ENCODE measurements around the gene COL4A1.

The COL4A1 gene

DNA sequence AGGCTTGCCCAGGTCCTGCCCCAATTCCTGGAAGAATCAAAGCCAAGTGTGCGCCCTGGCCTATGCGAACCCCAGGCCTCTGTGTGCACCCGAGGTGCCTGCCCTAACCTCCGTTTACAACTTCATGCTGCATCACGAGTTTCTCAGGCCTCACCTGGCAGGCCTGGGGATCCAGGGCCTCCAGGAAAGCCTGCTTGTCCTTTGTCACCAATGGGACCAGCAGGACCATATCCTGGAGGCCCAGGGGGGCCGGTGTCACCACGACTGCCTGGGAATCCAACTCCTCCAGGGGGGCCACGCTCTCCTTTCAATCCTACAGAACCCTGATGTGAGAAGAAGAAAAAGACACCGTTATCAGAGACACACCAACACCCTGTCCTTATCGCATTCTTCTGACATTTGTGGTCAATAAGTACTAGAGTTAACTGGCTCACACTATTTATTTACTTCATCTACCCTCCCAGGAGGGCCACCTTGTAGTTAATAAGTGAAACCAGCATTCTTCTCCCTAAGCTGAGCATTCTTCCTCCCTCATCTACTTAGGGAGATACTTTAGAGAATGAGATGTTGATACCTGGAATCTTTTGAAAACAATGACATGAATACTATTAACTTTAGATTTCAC is 120.6 kb downstream of the COL4A1 start:
- DNase-seq = no peak

DNA sequence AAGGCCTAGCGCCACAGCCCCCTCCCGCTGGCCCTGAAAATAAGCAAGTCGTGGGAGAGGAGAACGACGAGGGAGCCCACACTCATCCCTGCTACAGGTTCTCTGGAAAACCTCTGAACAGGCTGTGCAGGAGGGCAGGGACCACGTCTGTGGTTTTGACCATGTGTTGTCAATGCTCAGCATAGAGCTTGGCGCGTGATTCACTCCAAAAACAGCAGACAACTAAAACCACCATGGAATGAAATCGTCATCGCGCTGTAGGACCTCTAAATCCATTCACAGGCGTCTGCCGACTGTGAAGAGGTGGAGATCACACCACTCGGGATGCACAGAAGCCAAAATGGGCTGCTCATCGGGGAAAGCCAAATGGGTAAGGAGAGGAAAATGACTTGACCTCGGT is 121.3 kb downstream of the COL4A1 start:
- DNase-seq = no peak

DNA sequence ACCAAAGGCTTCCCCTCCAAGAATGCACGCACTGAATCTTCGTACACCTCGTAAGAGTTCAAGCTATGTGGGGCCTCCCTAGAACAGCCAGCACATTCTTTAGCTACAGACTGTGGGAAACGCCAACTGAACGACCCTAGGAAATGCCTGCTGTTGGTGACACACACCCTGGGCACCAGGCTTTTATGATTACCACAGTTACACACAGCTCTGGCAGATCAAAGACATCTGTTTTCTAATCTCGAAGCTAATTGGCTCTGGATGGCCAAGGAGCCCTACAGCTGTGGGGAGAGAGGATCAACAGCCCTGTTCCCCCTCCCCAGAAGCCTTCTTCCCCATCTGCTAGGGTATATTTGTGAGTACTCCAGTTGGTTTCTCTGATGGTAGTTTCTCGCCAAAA is 123.0 kb downstream of the COL4A1 start:
- DNase-seq = no peak

DNA sequence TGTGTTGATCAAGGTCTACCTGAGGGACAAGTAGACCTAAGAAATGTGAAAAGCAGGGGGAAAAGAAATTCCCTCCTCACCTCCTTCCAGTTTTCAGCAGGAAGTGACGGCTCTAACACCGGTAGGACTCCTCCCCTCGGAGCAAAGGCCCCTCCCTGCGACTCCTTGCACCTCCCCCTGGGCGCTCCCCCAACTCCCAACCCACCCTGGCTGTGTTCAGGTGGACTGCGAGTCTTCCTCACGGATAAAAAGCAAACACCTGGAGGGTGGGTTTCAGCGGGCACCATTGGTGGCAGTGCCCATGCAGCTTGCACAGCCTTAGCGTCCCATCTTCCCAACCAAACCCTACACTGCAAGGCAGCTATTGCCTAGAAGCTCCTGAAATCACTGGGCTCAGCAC is 124.5 kb downstream of the COL4A1 start:
- no peak for DNase-seq

DNA sequence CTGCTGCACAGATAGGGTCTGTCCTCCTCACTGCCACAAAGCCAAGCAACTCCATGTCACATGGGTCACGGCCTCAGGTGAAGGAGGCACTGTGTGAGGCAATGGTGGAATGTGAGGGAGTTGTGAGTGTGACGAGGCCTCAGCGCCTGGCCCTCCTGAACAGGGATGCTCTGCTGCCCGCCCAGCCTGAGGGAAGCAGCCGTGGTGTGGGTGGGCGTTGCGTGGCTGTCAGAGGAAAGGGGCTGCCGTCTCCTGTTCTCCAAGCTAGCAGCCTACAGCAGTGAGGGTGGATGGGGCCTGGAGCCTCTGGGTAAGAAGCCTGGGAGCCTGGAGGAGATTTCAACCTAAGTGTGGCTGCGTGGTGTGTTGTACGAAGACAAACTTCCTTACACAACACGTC is 125.0 kb downstream of the COL4A1 start:
- DNase-seq = no peak

DNA sequence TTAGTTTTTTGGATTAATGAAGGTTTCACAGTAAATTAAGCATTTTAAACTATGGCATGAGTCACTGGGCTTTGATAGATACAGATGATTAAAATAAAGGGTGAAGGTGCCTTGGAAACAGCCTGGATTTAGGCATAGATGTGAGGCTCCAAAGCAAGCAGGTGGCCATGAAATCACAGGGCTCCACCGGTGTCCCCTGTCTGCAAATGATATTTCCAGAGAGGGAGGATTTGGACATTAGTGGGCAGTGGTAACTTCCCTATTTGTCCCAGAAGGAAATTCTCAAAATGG is 127.2 kb downstream of the COL4A1 start:
- DNase-seq = no peak

DNA sequence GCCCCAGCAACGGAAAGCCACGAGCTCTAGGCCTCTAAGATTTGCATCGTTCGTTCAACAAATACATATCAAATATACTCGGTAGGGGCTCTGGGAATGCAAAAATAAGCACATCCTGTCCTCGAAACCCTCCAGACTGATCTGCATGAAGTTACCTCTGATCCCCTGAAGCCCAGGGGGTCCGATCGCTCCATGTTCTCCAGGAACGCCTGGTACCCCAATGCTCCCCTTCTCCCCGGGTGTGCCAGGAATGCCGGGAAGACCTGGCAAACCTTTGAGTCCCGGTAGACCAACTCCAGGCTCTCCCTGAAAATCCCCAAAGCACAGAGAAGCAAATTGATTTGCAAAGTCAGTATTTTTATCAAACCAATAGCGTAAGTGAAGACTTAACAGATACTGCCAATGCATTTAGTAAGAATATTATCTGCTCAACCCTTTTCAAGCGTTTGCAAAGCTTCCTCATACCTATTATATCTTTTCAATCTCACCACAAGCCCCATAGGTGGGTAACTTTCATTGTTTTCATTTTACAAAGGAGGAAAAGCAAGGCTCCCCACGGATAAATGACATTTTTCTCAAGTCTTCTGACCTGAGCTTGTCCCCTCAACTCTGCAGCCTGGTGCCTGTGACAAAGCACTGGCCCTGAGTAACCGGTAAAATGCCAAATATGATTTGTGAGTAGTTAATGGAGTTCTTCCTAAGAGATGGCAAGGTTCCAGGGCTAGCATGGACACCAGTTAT is 127.7 kb downstream of the COL4A1 start:
- DNase-seq = no peak

DNA sequence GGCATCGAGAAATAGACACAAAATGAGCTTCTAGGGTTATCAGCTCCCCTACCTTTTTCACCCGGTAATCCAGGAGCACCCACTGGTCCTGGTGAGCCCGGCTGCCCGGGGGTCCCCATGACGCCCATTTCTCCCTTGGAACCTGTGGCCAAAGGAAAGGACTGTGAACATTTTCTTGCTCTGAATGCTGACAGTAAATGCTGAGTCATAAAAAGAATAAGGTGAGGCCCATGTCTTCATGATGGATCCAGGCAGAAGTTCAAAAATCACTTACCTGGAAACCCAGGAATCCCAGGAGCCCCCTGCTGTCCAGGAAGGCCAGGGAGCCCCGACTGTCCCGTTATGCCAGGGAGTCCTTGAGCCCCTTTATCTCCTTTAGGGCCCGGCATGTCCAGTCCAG is 129.2 kb downstream of the COL4A1 start:
- DNase-seq = no peak

DNA sequence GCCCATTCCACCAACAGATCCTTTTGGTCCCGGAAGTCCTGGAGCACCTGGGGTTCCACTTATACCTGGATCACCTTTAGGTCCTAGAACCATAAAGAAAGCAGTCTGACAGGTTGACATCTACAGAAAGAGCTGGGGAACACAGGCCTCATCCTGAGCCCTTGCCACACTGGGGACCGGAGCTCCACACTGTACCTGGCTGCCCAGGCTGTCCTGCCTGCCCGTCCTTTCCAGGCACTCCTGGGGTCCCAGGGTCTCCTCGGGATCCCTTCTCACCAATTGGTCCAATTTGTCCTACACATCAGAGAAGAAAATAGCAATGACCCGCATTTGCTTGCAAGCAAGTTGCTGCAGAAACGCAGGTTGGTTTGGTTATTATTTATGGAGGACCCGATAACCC is 130.5 kb downstream of the COL4A1 start:
- DNase-seq = no peak

DNA sequence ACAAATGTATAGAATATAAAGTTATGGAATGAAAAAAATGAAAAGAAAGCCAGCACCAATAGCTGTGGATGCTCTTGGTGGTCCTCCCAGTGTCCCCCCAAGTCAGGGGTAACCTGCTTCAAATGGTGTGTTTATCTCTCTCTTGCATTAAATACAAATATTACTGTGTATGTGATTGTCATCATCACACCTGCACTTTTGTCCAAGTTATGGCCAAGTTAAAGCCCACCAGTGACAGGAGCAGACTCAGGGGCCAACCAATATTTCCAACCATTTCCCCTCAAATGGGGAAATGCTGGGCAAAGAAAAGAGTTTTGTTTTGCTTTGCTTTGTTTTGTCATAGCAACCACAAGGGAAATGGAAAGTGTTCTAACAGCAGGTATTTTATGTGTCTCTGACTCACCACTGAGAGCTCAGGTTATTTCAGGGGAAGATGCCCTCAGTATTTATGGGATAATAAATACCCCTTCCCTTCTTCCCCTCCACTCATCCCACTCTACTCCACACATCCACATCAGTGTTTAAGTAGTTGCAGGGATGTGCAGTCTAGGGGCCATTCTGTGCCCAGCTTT is 133.6 kb downstream of the COL4A1 start:
- DNase-seq = no peak

DNA sequence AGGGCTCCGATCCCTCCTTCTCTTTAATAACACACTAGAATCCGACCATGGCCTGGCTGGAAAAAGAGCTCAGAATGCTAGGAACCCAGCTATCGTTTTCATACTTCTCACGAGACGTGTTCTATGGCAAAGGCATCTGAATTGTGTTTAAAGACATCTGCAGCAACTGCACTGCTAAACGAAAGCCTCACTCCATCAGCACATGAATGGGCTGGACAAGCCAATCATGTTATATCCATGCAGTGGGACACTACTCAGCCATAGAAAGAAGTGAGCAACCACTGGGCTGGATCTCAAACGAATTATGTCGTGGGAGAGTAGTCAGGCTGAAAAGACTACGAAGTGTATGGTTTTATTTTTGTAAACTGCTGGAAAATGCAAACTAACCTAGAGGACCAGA is 136.1 kb downstream of the COL4A1 start:
- no peak for DNase-seq

DNA sequence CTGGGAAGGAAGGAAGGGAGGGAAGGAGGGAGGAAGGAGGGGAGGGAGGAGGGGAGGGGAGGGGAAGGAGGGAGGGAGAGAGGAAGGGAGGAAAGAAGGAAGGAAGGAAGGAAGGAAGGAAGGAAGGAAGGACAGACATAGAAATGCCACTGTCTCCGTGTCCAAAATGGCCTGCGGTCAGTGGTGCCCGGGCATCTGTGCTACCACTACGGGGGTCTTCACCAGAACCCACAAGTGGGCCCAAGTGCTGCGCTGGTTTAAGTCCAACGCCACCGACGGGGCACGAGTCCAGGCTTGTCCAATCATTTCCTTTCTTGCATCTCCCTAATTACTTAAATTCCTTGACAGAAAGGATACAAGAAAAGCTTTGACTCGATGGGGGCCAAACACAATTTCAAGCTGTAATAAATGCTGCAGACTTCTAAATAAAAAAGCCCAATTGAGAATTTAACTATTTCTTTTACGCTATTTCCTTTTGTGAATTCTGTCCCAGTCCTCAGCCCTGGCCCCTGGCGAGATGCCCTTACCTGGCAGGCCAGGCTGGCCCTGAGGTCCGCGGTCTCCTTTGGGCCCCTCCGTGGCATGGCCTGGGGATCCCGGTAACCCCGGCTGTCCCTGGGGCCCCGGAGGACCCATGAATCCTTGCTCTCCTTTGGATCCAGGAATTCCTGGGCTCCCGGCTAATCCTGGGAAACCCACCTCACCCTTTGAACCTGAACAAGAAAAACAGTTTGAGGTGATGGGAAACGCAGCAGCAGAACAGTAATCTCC is 136.8 kb downstream of the COL4A1 start:
- DNase-seq = no peak

DNA sequence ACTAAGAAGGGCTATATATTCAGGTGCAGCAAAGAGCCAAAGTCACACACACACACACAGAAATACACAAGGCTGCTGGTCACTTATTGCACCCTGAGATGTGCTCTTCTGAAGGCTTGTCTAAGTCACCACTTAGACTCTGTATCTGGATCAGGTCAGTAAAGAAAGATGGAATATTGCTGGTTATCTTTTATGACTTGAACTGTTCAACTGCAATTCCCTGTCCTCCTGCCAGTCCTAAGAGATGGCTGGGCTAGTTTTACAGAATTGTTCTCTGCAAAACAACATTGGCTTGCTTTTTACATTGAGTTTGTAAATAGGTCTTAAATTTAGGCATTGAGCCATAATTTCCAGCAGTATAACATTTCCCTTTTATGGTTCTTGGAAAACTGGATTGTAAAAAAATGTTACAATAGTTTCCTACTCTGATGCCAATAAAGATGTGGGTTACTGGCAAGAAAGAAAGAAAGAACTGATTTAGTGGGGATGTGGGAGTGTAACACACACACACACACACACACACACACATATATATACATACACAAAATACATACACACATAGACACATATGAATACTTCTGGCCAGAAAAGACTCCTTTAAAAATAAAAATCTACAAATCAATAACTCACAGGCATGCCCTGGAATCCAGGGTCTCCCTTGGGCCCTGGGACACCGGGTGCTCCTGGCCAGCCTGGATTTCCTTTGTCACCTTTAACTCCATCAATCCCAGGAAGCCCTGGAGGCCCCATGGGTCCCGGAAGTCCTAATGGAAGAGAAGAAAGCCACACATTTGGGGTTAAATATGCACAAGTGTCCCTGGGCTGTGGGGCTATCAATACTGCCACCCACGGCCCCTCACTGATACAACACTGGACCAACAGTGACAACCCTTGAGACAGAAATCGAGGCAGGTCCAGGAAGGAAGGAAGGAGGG is 137.7 kb downstream of the COL4A1 start:
- DNase-seq = no peak

DNA sequence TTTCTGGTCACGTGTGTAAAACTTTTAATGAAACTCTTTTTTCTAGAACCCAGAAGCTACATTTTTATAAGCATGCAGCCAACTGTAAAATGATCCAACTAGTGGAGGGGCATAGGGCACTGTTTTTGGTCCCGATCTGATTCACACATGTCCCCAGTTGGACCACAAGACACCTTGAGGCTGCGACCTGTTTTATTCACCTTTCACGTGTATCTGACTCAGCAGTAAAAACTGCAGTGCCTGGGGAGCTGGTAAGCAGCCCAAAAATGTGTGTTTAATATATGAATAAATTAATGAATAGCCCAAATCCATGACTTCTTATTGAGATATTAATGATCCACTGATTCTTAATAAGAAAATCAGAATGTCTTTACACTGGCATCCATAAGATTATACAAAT is 140.4 kb downstream of the COL4A1 start:
- no peak for DNase-seq

DNA sequence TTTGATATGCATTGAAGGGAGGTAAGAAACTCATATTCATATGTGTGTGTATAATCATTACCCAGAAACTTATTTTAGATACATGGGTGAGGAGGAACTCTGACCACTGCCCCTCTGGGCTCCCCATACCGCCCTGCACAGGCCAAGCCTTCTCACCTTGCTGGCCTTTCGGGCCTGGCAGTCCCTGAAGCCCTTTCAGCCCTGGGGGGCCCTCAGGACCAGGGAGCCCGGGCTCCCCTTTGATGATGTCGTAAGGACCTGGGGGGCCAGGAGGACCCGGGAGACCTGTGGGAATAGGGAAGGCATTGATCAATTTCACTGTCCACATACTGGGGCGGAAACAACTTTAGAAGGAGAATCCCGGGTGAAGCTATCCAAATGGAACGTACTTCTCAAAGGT is 142.3 kb downstream of the COL4A1 start:
- no peak for DNase-seq

DNA sequence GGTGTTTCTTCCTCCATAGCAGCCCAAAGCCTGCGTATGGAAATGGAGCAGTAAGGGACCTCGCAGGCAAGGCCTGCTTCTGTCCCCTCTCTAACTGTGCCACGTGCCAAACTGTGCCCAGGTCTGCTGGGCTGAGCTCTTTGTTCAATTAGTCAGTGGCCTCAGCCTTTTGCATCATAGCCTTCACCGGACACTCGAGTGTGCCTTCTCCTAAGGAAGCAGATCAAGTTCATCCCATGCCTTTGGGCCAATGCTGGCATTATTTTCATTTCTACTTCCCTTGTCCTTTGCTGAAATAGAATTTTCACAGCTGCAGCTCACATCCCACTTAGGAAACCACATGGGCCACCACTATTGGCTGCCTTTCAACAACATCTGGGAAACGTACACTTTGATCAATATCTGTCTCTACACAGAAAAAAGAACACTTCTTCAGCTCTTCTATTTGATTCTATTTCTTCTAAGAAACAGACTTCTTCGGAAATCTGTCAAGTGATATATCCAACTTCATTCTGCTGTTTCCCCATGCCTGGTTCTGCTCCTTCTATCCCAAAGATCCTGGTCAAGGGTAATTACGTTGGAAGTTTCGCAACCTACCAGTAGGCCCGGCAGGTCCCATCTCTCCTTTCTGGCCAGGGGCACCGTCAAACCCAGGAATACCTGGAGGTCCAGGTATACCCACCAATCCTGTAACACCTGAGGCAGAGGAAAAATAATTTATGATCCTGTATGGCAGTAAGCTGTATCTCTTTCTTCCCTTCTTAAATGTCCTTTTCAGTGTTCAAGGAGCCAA is 143.9 kb downstream of the COL4A1 start:
- DNase-seq = no peak

DNA sequence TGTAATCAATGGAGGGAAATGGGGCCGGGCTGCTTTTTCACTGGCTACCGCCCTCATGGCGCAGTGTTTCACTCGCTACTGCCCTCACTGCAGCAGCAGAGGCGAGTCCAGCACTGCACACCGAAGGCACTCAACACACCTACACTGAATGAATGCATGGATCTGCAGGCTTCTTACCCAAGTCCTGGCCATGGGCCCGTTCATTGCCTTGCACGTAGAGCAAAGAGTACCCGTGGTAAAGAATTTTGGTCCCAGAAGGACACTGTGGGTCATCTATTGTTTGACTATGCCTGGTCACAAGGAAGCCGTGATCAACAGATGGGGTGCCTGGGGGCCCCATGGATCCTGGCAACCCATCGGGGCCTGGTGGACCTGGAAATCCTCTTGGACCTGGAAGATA is 144.9 kb downstream of the COL4A1 start:
- no peak for DNase-seq

DNA sequence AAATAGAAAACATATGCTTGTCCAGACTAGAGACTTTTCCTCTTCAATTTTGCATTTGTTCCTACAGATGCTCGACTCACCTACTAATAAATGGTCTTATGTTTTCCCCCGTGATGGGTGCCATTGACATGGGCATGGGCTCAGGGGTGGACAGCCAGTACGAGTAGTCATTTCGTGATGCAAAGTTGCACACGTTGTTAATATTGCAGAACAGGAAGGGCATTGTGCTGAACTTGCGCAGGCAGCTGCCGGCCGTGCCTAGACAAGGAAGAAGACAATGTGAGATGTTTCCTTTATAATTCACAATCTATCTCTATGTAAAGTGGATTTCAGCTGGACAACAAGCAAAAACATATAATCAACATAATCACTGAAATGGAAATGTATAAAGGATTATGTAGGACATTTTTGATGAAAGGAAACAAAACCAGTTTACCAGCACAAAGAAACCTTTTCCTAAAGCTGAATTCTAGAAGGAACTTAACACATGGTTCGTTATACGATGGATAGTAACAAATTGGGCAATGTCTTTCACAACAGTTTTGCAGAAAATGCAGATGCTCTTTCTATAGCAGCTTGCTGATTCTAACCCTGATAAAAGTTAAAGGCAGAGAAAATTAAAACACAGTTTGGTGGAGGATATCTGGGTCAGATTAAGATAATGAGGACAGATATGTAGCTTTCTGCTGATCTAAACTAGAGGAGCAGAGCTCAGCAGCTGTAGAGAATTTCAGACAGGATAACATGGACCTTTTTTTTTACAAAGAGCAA is 145.7 kb downstream of the COL4A1 start:
- DNase-seq = no peak

DNA sequence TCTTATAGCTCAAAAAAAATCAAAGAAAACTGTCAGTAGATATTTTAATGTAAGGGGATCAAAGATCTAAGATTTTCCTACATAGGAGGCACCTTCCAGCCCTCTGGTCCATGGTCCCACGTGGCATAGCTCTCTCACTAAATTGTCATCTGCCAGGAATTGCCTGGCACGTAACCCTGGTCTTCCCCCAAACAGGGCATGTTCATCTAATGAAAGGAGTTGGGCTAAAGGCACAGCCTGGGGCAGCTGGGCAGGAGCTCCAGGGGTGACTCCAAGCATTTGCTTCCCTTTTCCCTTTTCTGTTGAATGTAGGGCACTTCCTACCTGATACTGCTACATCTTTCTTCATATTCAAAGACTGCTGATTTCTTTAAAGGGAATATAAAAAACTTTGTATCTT is 148.7 kb downstream of the COL4A1 start:
- no peak for DNase-seq

DNA sequence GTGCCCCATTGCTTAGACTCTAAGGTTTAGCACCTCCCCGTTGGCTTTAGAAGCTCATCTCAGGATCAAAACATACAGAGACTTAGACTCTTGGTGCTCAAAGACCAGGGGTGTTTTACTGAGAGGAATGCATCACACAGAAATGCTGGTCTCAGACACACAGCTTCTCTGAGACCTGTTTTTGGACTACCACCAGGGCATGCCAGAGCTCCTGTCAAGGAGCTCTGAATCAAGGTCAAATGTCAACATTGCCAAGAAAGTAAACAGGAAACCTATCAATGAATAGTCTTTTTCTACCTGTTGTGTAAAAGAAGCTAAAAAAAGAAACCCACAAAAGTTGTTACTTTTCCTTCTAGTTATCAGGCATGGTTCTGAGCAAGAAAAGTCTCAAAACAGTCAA is 149.2 kb downstream of the COL4A1 start:
- no peak for DNase-seq

All from SW 1271 (cell line).